ENCODE measurements around the gene LINGO1. TPM values are rescaled to one million over a fixed set of nuclear protein-coding genes. Genes with fewer than 3 reads are reported as not detected.

LINGO1 gene
- total RNA-seq, 1 donor, result 1.1 TPM

- no peak overlapping the region for H3K27ac ChIP-seq (ENCODE audit: low read depth, low read length)
- TF ChIP-seq CTCF (IDR thresholded peaks at IDR 0.05; ENCODE audit: extremely low read depth, low read depth, low read length), result no peak
- H3K79me2 ChIP-seq (ENCODE audit: insufficient read depth, low read length), result no peaks in the 10 kb centered on the region
- DNase-seq (ENCODE audit: insufficient read length, low spot score, missing footprints), result no peak
- no peaks in the 10 kb centered on the region for H3K4me1 ChIP-seq (ENCODE audit: insufficient read depth, low read length)
- no peaks in the 10 kb centered on the region for H3K36me3 ChIP-seq (ENCODE audit: insufficient read depth, low read length)
- no peak overlapping the region for H3K4me3 ChIP-seq (ENCODE audit: insufficient read depth, low read length)
- no peaks in the 10 kb centered on the region for H4K20me1 ChIP-seq (ENCODE audit: insufficient read depth, low read length)
- H3K4me2 ChIP-seq (ENCODE audit: insufficient read depth, low read length), result no peak overlapping the region
- peaks cover 48% of the 10 kb centered on the region for H3K27me3 ChIP-seq (ENCODE audit: insufficient read depth, low read length)
- no peaks in the 10 kb centered on the region for H3K9me3 ChIP-seq (ENCODE audit: low read depth, low read length)
- H2AFZ ChIP-seq (ENCODE audit: low read length), result no peak overlapping the region
Observed at GRCh38 chr15:77671362-77672056, 38.8 kb upstream of the LINGO1 start.

DNA sequence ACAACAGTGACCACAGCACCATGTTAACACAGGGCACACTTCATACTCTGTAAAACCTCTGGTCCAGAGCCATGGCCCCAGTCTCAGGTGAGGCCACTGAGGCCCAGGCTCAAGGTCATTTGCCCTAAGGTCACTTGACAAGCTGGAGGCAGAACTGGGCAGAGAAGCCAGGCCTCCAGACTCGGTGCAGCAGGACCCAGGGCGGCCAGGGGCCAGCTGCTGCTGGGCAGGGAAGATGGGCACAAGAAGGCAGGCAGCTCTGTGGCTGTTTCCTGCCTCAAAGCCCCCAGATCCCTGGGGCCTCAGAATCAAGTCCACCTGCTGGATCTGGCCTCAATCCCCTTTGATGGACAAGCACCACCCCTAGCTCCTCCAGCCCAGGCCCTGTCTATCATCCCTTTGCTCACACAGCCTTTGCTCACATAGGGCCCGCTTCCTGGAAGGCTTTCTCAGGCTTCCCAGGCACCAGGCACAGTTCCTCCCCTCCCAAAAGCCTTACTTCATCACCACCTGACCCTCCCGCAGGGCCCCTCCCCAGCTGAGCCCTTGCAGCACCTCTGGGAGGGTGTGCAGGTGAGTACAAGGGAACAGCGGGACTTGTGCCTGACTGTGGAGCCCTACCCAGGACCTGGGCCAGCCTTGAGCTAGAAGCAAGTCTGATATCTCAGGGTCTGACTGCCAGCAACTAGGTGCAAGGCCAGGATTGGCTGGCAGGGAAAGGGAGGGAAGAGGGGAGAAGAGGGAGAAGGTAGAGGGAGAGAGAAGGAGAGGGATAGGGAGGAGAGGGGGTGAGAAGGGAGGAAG is 38.0 kb upstream of the LINGO1 start:
- no peaks in the 10 kb centered on the region for H3K4me1 ChIP-seq (ENCODE audit: insufficient read depth, low read length)
- no peaks in the 10 kb centered on the region for H3K9me3 ChIP-seq (ENCODE audit: low read depth, low read length)
- H3K4me2 ChIP-seq (ENCODE audit: insufficient read depth, low read length), result no peak overlapping the region
- DNase-seq (ENCODE audit: insufficient read length, low spot score, missing footprints), result no peak
- H3K4me3 ChIP-seq (ENCODE audit: insufficient read depth, low read length), result no peak overlapping the region
- H3K27me3 ChIP-seq (ENCODE audit: insufficient read depth, low read length), result peaks cover 46% of the 10 kb centered on the region
- no peak overlapping the region for H3K27ac ChIP-seq (ENCODE audit: low read depth, low read length)
- H4K20me1 ChIP-seq (ENCODE audit: insufficient read depth, low read length), result no peaks in the 10 kb centered on the region
- TF ChIP-seq CTCF (IDR thresholded peaks at IDR 0.05; ENCODE audit: extremely low read depth, low read depth, low read length), result no peak
- H2AFZ ChIP-seq (ENCODE audit: low read length), result no peak overlapping the region
- no peaks in the 10 kb centered on the region for H3K79me2 ChIP-seq (ENCODE audit: insufficient read depth, low read length)
- H3K36me3 ChIP-seq (ENCODE audit: insufficient read depth, low read length), result no peaks in the 10 kb centered on the region

DNA sequence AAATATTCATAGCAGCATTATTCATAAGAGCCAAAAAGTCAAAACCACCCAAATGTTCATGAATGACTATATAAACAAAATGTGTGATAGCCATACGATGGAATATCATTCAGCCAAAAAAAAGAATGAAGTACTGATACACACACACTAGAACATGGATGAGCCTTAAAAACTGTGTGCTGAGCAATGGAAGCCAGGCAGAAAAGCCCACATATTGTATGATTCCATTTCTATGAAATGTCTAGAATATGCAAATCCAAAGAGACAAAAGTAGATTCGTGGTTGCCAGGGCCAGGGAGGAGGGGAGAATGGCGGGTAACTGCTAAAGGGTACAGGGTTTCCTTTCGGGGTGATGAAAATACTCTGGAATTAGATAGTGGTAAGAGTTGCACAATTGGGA is 37.2 kb upstream of the LINGO1 start:
- DNase-seq (ENCODE audit: insufficient read length, low spot score, missing footprints), result no peak
- no peaks in the 10 kb centered on the region for H4K20me1 ChIP-seq (ENCODE audit: insufficient read depth, low read length)
- H3K36me3 ChIP-seq (ENCODE audit: insufficient read depth, low read length), result no peaks in the 10 kb centered on the region
- H3K27me3 ChIP-seq (ENCODE audit: insufficient read depth, low read length), result peaks cover 42% of the 10 kb centered on the region
- no peak for TF ChIP-seq CTCF (IDR thresholded peaks at IDR 0.05; ENCODE audit: extremely low read depth, low read depth, low read length)
- H3K27ac ChIP-seq (ENCODE audit: low read depth, low read length), result no peak overlapping the region
- H3K4me3 ChIP-seq (ENCODE audit: insufficient read depth, low read length), result no peak overlapping the region
- no peak overlapping the region for H2AFZ ChIP-seq (ENCODE audit: low read length)
- no peaks in the 10 kb centered on the region for H3K4me1 ChIP-seq (ENCODE audit: insufficient read depth, low read length)
- H3K4me2 ChIP-seq (ENCODE audit: insufficient read depth, low read length), result no peak overlapping the region
- H3K79me2 ChIP-seq (ENCODE audit: insufficient read depth, low read length), result no peaks in the 10 kb centered on the region
- H3K9me3 ChIP-seq (ENCODE audit: low read depth, low read length), result no peaks in the 10 kb centered on the region
